Astrocyte of the cerebellum (primary cell): ENCODE data around the gene ARID1B.
"Not testable (repeated sequence)": the region's sequence is repeated elsewhere in the genome, so short reads cannot be mapped to it uniquely, and the experiment has no call there.

Experiments
- DNase-seq: peaks from one replicate; pipeline ENCODE4 v3.0.0-alpha.2; 2011; ENCODE audit warnings: low read depth
- H3K4me3 ChIP-seq: 2 replicates; pipeline ENCODE4 v1.5.1; 2011; ENCODE audit warnings: mild to moderate bottlenecking, low read depth, low read length, moderate library complexity
- CTCF ChIP-seq: IDR thresholded peaks from 2 replicates; pipeline ENCODE4 v1.5.1; 2012; ENCODE audit warnings: low read length, low read depth, moderate library complexity, mild to moderate bottlenecking; ENCODE audit errors: missing control alignments
- in situ Hi-C: cut with HindIII; loops from 2 replicates; pipeline ENCODE4 v1.10.0; 2017; ENCODE audit warnings: low sequenced_read_pairs

Gene ARID1B

GRCh38 chr6:156935000-156935399 is 157.8 kb downstream of the ARID1B start:
- no peak for DNase-seq
- no peak overlapping the region for H3K4me3 ChIP-seq
- in situ Hi-C loops: no loop called here
- TF ChIP-seq CTCF: no peak

- H3K4me3 ChIP-seq: no peak overlapping the region
- TF ChIP-seq CTCF: no peak
- in situ Hi-C loops: no loop called here
- DNase-seq: no peak
These were observed 161.0 kb downstream of the ARID1B start for GRCh38 chr6:156938143-156938542.

GRCh38 chr6:156940221-156940620 is 163.0 kb downstream of the ARID1B start:
- H3K4me3 ChIP-seq: no peak overlapping the region
- no peak for TF ChIP-seq CTCF
- no peak for DNase-seq
- in situ Hi-C loops: no loop called here

GRCh38 chr6:156942266-156942665 is 165.1 kb downstream of the ARID1B start:
- no peak for DNase-seq
- in situ Hi-C loops: no loop called here
- H3K4me3 ChIP-seq: no peak overlapping the region
- no peak for TF ChIP-seq CTCF

- H3K4me3 ChIP-seq: no peak overlapping the region
- TF ChIP-seq CTCF: peak; percentile 21
- in situ Hi-C loops: no loop called here
- DNase-seq: peak; percentile 34
These were observed 166.0 kb downstream of the ARID1B start for GRCh38 chr6:156943166-156943565.

- no peak for TF ChIP-seq CTCF
- in situ Hi-C loops: no loop called here
- H3K4me3 ChIP-seq: no peak overlapping the region
- DNase-seq: no peak
These were observed 166.6 kb downstream of the ARID1B start for GRCh38 chr6:156943816-156944215.

- no peak for TF ChIP-seq CTCF
- H3K4me3 ChIP-seq: no peak overlapping the region
- DNase-seq: no peak
- in situ Hi-C loops: no loop called here
These were observed 167.2 kb downstream of the ARID1B start for GRCh38 chr6:156944412-156944811.

- H3K4me3 ChIP-seq, in situ Hi-C loops, DNase-seq: not testable (repeated sequence)
These were observed 168.6 kb downstream of the ARID1B start for GRCh38 chr6:156945789-156946172.
